ENCODE measurements around the gene CSTPP1. TPM values are rescaled to one million over a fixed set of nuclear protein-coding genes. Genes with fewer than 3 reads are reported as not detected.
A peak's percentile ranks its signal among the peaks of the same experiment; 100 is the strongest.

Gene CSTPP1
- total RNA-seq, 2 donors from 2014 or later = 23.4 to 27.6 TPM

- Histone ChIP-seq H3K36me3 (peaks cover 71% of the 10 kb centered on the region), H3K4me3 (no peak overlapping the region), H3K4me1 (ENCODE audit: control insufficient read depth in 1 of 2, low read depth in 2 of 2) (peaks cover 11 to 20% of the 10 kb centered on the region in 2 donors), H3K27me3 (replicated peaks; ENCODE audit: insufficient read depth) (no peaks in the 10 kb centered on the region), H3K9me3 (no peaks in the 10 kb centered on the region), H3K27ac (no peak overlapping the region)
- no peak for TF ChIP-seq CTCF (IDR thresholded peaks at IDR 0.05)
- DNase-seq (ENCODE audit: low spot score) = no peak
- ATAC-seq (ENCODE audit: insufficient number of reproducible peaks, low FRiP score, low read depth) = no peak
Observed at GRCh38 chr11:47171856-47172255, 235.3 kb downstream of the CSTPP1 start.

- H3K27me3 ChIP-seq (replicated peaks; ENCODE audit: insufficient read depth) = no peaks in the 10 kb centered on the region
- peaks cover 61% of the 10 kb centered on the region for H3K36me3 ChIP-seq
- H3K4me1 ChIP-seq (ENCODE audit: control insufficient read depth in 1 of 2, low read depth in 2 of 2) = peaks cover 15 to 26% of the 10 kb centered on the region in 2 donors
- no peak for DNase-seq (ENCODE audit: low spot score)
- no peak for ATAC-seq (ENCODE audit: insufficient number of reproducible peaks, low FRiP score, low read depth)
- H3K9me3 ChIP-seq = no peaks in the 10 kb centered on the region
- no peak for TF ChIP-seq CTCF (IDR thresholded peaks at IDR 0.05)
- no peak overlapping the region for H3K27ac ChIP-seq
- no peak overlapping the region for H3K4me3 ChIP-seq
Observed at GRCh38 chr11:47172740-47173336, 236.3 kb downstream of the CSTPP1 start.

- ATAC-seq (ENCODE audit: insufficient number of reproducible peaks, low FRiP score, low read depth) (no peak), DNase-seq (ENCODE audit: low spot score) (no peak)
- no peaks in the 10 kb centered on the region for H3K27me3 ChIP-seq (replicated peaks; ENCODE audit: insufficient read depth)
- no peaks in the 10 kb centered on the region for H3K9me3 ChIP-seq
- H3K4me1 ChIP-seq (ENCODE audit: control insufficient read depth in 1 of 2, low read depth in 2 of 2) = peaks cover 16 to 32% of the 10 kb centered on the region in 2 donors
- peak overlapping the region; percentile 89 to 93 for H3K27ac ChIP-seq
- no peak for TF ChIP-seq CTCF (IDR thresholded peaks at IDR 0.05)
- H3K36me3 ChIP-seq = peaks cover 42% of the 10 kb centered on the region
- peak overlapping the region; percentile 99 for H3K4me3 ChIP-seq
Observed at GRCh38 chr11:47175746-47176327, 239.3 kb downstream of the CSTPP1 start.

- Histone ChIP-seq H3K4me1 (ENCODE audit: control insufficient read depth in 1 of 2, low read depth in 2 of 2) (peaks cover 16 to 32% of the 10 kb centered on the region in 2 donors), H3K9me3 (no peaks in the 10 kb centered on the region), H3K4me3 (peak within 1 kb of the TSS; percentile 99), H3K27me3 (replicated peaks; ENCODE audit: insufficient read depth) (no peaks in the 10 kb centered on the region), H3K27ac (peak within 1 kb of the TSS; percentile 93 to 99), H3K36me3 (peaks cover 37% of the 10 kb centered on the region)
- ATAC-seq (ENCODE audit: insufficient number of reproducible peaks, low FRiP score, low read depth) (peak; percentile 91), DNase-seq (ENCODE audit: low spot score) (peak; percentile 86)
- no peak for TF ChIP-seq CTCF (IDR thresholded peaks at IDR 0.05)
Observed at GRCh38 chr11:47176328-47177228, 240.0 kb downstream of the CSTPP1 start, which contains the start of gene ARFGAP2. Gene ARFGAP2 (minus strand): TSS chr11:47176879. CDS start chr11:47176853, 26 bp downstream.
